HepG2 (cell line): ENCODE measurements around the gene NT5C3B. TPM values are rescaled to one million over a fixed set of nuclear protein-coding genes. Genes with fewer than 3 reads are reported as not detected.
A peak's percentile ranks its signal among the peaks of the same experiment; 100 is the strongest.

Source experiments
- AKAP8 ChIP-seq: sonication (generic); formaldehyde crosslinking; IDR thresholded peaks from 2 replicates; pipeline ENCODE4 v1.5.1; 2020; ENCODE audit warnings: mild to moderate bottlenecking, missing genetic modification reagents
- CBX5 ChIP-seq: sonication (generic); formaldehyde crosslinking; IDR thresholded peaks from 2 replicates; pipeline ENCODE4 v1.4.0; 2020; ENCODE audit warnings: missing genetic modification reagents, borderline replicate concordance
- GABPB1 ChIP-seq: IDR thresholded peaks from 2 replicates; pipeline ENCODE4 v1.6.1; 2016; ENCODE audit warnings: mild to moderate bottlenecking, missing genetic modification reagents, moderate library complexity, missing compliant biosample characterization
- KLF13 ChIP-seq: sonication (generic); formaldehyde crosslinking; IDR thresholded peaks from 2 replicates; pipeline ENCODE4 v1.4.0; 2020; ENCODE audit warnings: mild to moderate bottlenecking, missing genetic modification reagents
- MTF1 ChIP-seq: sonication (generic); formaldehyde crosslinking; IDR thresholded peaks from 2 replicates; pipeline ENCODE4 v1.5.0; 2020; ENCODE audit warnings: missing genetic modification reagents
- PHB2 ChIP-seq: fragments of 450-650 bp; IDR thresholded peaks from 2 replicates; pipeline ENCODE4 v1.6.1; 2018; ENCODE audit not compliant: partially characterized antibody
- SRSF9 ChIP-seq: fragments of 200-400 bp; formaldehyde crosslinking; IDR thresholded peaks from 2 replicates; pipeline ENCODE4 v1.6.1; 2018; ENCODE audit warnings: borderline replicate concordance, mild to moderate bottlenecking, low read depth, low read length; ENCODE audit not compliant: insufficient read depth, poor library complexity, severe bottlenecking
- U2AF2 ChIP-seq: fragments of 200-400 bp; formaldehyde crosslinking; IDR thresholded peaks from 2 replicates; pipeline ENCODE4 v1.6.1; 2017; ENCODE audit warnings: low read depth, mild to moderate bottlenecking, low read length
- XBP1 ChIP-seq: sonication (generic); formaldehyde crosslinking; IDR thresholded peaks from 2 replicates; pipeline ENCODE4 v1.5.0; 2020; ENCODE audit warnings: missing genetic modification reagents
- ZEB1 ChIP-seq: IDR thresholded peaks from 2 replicates; pipeline ENCODE4 v1.6.1; 2012; ENCODE audit warnings: mild to moderate bottlenecking, low read depth, inconsistent platforms; ENCODE audit not compliant: insufficient replicate concordance
- ZKSCAN5 ChIP-seq: sonication (generic); formaldehyde crosslinking; IDR thresholded peaks from 2 replicates; pipeline ENCODE4 v1.5.1; 2020; ENCODE audit warnings: mild to moderate bottlenecking, missing genetic modification reagents
- ZNF33B ChIP-seq: sonication (generic); formaldehyde crosslinking; IDR thresholded peaks from 2 replicates; pipeline ENCODE4 v1.5.1; 2020; ENCODE audit warnings: mild to moderate bottlenecking, missing genetic modification reagents
- ZNF343 ChIP-seq: sonication (generic); formaldehyde crosslinking; IDR thresholded peaks from 2 replicates; pipeline ENCODE4 v1.4.0; 2020; ENCODE audit warnings: mild to moderate bottlenecking, missing genetic modification reagents
- ZNF441 ChIP-seq: sonication (generic); formaldehyde crosslinking; IDR thresholded peaks from 2 replicates; pipeline ENCODE4 v1.7.0; 2021; ENCODE audit warnings: missing genetic modification reagents, borderline replicate concordance
- ZNF446 ChIP-seq: sonication (generic); formaldehyde crosslinking; IDR thresholded peaks from 2 replicates; pipeline ENCODE4 v1.5.0; 2020; ENCODE audit warnings: mild to moderate bottlenecking, missing genetic modification reagents
- ZNF547 ChIP-seq: sonication (generic); formaldehyde crosslinking; IDR thresholded peaks from 2 replicates; pipeline ENCODE4 v1.5.1; 2020; ENCODE audit warnings: mild to moderate bottlenecking, missing genetic modification reagents
- ZNF558 ChIP-seq: sonication (generic); formaldehyde crosslinking; IDR thresholded peaks from 2 replicates; pipeline ENCODE4 v1.9.0; 2022; ENCODE audit warnings: mild to moderate bottlenecking, missing genetic modification reagents, borderline replicate concordance
- ZNF598 ChIP-seq: sonication (generic); formaldehyde crosslinking; IDR thresholded peaks from 2 replicates; pipeline ENCODE4 v1.5.1; 2020; ENCODE audit warnings: mild to moderate bottlenecking, missing genetic modification reagents, borderline replicate concordance
- ZNF616 ChIP-seq: sonication (generic); formaldehyde crosslinking; IDR thresholded peaks from 2 replicates; pipeline ENCODE4 v1.5.0; 2020; ENCODE audit warnings: low read depth, mild to moderate bottlenecking, missing genetic modification reagents
- ZNF652 ChIP-seq: IDR thresholded peaks from 2 replicates; pipeline ENCODE4 v1.6.1; 2016; ENCODE audit warnings: low read depth, borderline replicate concordance
- polyA plus RNA-seq, 8 experiments: library from polyadenylated mRNA; depleted of rRNA in 3 of 8; stranded (reverse) in 7 of 8; unstranded in 1 of 8; fragments of >200 nt; fragmentation: Illumina TruSeq in 4 of 8; extraction: Trizol in 4 of 8; gene quantifications; 2 replicates each; pipeline versions ENCODE4 v1.2.1 to v1.2.3, GENCODE V29; 2011 to 2016; ENCODE audit warnings: low read depth in 4 of 8, missing spikeins in 1 of 8, mixed read lengths in 1 of 8; ENCODE audit not compliant: insufficient read depth in 1 of 8
- total RNA-seq, 5 experiments: library from RNA; depleted of rRNA; stranded (reverse); fragments of >200 nt; fragmentation: Illumina TruSeq; extraction: Trizol; gene quantifications; 2 replicates each; pipeline ENCODE4 v1.2.3, GENCODE V29; 2016; ENCODE audit warnings: low read depth in 1 of 5
- TF ChIP-seq, protein P1 (sequence below): sonication (generic); formaldehyde crosslinking; conservative IDR thresholded peaks from 2 replicates; pipeline ENCODE4 v1.5.0; 2020; ENCODE audit warnings: missing genetic modification reagents
- TF ChIP-seq, protein P2 (sequence below): sonication (generic); formaldehyde crosslinking; IDR thresholded peaks from 2 replicates; pipeline ENCODE4 v1.5.1; 2020; ENCODE audit warnings: missing genetic modification reagents, mild to moderate bottlenecking, borderline replicate concordance
- TF ChIP-seq, protein P3 (sequence below): sonication (generic); formaldehyde crosslinking; IDR thresholded peaks from 2 replicates; pipeline ENCODE4 v1.5.0; 2020; ENCODE audit warnings: mild to moderate bottlenecking, missing genetic modification reagents
- TF ChIP-seq, protein P4 (sequence below): sonication (generic); formaldehyde crosslinking; IDR thresholded peaks from 2 replicates; pipeline ENCODE4 v1.9.0; 2021; ENCODE audit warnings: missing genetic modification reagents, mild to moderate bottlenecking, borderline replicate concordance

The NT5C3B gene
- total and polyA plus RNA-seq, 2 of the 13 experiments (the other 11 are each of a cell fraction or from before 2014, with no cell fraction given), result 104 to 126 TPM

DNA sequence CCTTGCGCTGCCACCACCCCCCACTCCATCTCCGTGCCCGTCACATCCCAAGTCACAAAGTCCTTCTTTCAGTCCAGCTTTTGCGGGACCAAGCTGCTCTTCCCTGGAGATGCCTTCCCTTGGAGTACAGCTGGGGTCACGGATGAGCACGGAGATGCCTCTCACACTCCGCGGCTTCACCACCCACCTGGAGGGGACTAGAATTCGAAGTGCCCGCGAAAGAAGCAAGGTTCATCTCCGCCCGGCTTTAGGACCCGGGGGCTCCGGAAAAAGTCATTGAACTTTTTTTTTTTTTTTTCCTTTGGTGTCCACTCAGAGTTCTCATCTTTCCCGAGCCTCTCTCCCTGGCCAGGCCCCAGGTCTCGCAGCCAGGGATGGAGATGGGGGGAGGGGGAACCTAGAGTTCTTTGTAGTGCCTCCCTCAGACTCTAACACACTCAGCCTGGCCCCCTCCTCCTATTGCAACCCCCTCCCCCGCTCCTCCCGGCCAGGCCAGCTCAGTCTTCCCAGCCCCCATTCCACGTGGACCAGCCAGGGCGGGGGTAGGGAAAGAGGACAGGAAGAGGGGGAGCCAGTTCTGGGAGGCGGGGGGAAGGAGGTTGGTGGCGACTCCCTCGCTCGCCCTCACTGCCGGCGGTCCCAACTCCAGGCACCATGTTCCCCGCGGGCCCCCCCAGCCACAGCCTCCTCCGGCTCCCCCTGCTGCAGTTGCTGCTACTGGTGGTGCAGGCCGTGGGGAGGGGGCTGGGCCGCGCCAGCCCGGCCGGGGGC lies 23.5 kb downstream of the NT5C3B start, which contains the start of gene FKBP10 (continued):
- TF ChIP-seq, protein P1, sequence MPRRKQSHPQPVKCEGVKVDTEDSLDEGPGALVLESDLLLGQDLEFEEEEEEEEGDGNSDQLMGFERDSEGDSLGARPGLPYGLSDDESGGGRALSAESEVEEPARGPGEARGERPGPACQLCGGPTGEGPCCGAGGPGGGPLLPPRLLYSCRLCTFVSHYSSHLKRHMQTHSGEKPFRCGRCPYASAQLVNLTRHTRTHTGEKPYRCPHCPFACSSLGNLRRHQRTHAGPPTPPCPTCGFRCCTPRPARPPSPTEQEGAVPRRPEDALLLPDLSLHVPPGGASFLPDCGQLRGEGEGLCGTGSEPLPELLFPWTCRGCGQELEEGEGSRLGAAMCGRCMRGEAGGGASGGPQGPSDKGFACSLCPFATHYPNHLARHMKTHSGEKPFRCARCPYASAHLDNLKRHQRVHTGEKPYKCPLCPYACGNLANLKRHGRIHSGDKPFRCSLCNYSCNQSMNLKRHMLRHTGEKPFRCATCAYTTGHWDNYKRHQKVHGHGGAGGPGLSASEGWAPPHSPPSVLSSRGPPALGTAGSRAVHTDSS (CRISPR knock-in tag), result no peak
- TF ChIP-seq CBX5 (CRISPR knock-in tag), result peak; percentile 16; the same call in 1 of the 2 replicates
- TF ChIP-seq MTF1 (CRISPR knock-in tag), result no peak
- no peak for TF ChIP-seq PHB2
- TF ChIP-seq, protein P2, sequence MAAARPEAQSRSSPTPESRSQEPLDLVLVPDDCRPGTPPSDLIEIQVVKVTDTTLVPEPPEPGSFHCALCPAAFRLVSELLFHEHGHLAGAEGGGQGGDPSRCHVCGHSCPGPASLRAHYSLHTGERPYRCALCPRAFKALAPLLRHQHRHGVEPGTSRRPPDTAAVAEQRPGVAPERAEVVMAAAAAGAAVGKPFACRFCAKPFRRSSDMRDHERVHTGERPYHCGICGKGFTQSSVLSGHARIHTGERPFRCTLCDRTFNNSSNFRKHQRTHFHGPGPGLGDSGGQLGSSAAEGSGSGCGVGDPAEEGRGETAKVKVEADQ, result no peak; the same call in 1 of the 2 replicates
- no peak for TF ChIP-seq AKAP8 (CRISPR knock-in tag)
- 0 out of 2 replicates have a peak, but pooled peaks have one; percentile 23 for TF ChIP-seq U2AF2
- TF ChIP-seq XBP1 (CRISPR knock-in tag), result no peak
- TF ChIP-seq SRSF9, result no peak
- peak; percentile 62; the same call in 1 of the 2 replicates for TF ChIP-seq ZNF616 (CRISPR knock-in tag)
- TF ChIP-seq ZNF598 (CRISPR knock-in tag), result no peak
- no peak for TF ChIP-seq ZNF33B (CRISPR knock-in tag)
- no peak for TF ChIP-seq ZNF652 (CRISPR knock-in tag)
- TF ChIP-seq, protein P3, sequence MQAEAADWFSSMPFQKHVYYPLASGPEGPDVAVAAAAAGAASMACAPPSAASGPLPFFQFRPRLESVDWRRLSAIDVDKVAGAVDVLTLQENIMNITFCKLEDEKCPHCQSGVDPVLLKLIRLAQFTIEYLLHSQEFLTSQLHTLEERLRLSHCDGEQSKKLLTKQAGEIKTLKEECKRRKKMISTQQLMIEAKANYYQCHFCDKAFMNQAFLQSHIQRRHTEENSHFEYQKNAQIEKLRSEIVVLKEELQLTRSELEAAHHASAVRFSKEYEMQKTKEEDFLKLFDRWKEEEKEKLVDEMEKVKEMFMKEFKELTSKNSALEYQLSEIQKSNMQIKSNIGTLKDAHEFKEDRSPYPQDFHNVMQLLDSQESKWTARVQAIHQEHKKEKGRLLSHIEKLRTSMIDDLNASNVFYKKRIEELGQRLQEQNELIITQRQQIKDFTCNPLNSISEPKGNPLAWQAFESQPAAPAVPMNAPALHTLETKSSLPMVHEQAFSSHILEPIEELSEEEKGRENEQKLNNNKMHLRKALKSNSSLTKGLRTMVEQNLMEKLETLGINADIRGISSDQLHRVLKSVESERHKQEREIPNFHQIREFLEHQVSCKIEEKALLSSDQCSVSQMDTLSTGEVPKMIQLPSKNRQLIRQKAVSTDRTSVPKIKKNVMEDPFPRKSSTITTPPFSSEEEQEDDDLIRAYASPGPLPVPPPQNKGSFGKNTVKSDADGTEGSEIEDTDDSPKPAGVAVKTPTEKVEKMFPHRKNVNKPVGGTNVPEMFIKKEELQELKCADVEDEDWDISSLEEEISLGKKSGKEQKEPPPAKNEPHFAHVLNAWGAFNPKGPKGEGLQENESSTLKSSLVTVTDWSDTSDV, result no peak
- peak; percentile 79 for TF ChIP-seq GABPB1
- peak; percentile 43; the same call in 1 of the 2 replicates for TF ChIP-seq ZNF441 (CRISPR knock-in tag)
- no peak for TF ChIP-seq ZNF547 (CRISPR knock-in tag)
- TF ChIP-seq KLF13 (CRISPR knock-in tag), result no peak
- TF ChIP-seq ZNF446, result no peak
- TF ChIP-seq, protein P4, sequence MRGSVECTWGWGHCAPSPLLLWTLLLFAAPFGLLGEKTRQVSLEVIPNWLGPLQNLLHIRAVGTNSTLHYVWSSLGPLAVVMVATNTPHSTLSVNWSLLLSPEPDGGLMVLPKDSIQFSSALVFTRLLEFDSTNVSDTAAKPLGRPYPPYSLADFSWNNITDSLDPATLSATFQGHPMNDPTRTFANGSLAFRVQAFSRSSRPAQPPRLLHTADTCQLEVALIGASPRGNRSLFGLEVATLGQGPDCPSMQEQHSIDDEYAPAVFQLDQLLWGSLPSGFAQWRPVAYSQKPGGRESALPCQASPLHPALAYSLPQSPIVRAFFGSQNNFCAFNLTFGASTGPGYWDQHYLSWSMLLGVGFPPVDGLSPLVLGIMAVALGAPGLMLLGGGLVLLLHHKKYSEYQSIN (CRISPR knock-in tag), result no peak
- peak; percentile 97 for TF ChIP-seq ZEB1
- TF ChIP-seq ZNF343 (CRISPR knock-in tag), result no peak
- no peak for TF ChIP-seq ZKSCAN5 (CRISPR knock-in tag)
- TF ChIP-seq ZNF558 (CRISPR knock-in tag), result peak; percentile 21; the same call in 1 of the 2 replicates
